Spleen (tissue), 11 donors: ENCODE results near the gene MYO9A. TPM values are rescaled to one million over a fixed set of nuclear protein-coding genes. Genes with fewer than 3 reads are reported as not detected.

Experiments
- DNase-seq: peaks from one replicate; pipeline ENCODE4 v3.0.0-alpha.2; 2020
- H3K27ac ChIP-seq, 8 donors: fragments of 200-600 bp; sonication (generic) in 7 of 8; 1 replicate in 4 of 8; 2 replicates in 4 of 8; pipeline versions ENCODE4 v1.5.0 to v1.8.0; 2016 to 2021; ENCODE audit warnings: inconsistent platforms in 4 of 8, mild to moderate bottlenecking in 4 of 8, moderate library complexity in 1 of 8
- H3K27me3 ChIP-seq, 7 donors: fragments of 200-600 bp; sonication (generic) in 6 of 7; replicated peaks in 1 of 7; 1 replicate in 4 of 7; 2 replicates in 3 of 7; pipeline versions ENCODE4 v1.5.0 to v1.8.0; 2016 to 2021; ENCODE audit warnings: inconsistent platforms in 3 of 7, mild to moderate bottlenecking in 1 of 7
- H3K36me3 ChIP-seq, 6 donors: fragments of 200-600 bp; sonication (generic) in 5 of 6; 1 replicate in 4 of 6; 2 replicates in 2 of 6; pipeline versions ENCODE4 v1.5.0 to v1.8.0; 2016 to 2021; ENCODE audit warnings: inconsistent platforms in 2 of 6
- H3K4me1 ChIP-seq, 6 donors: fragments of 200-600 bp; sonication (generic) in 5 of 6; 1 replicate in 3 of 6; 2 replicates in 3 of 6; pipeline versions ENCODE4 v1.5.0 to v1.8.0; 2016 to 2021; ENCODE audit warnings: inconsistent platforms in 3 of 6
- H3K4me3 ChIP-seq, 8 donors: fragments of 200-600 bp; sonication (generic) in 7 of 8; 1 replicate in 4 of 8; 2 replicates in 4 of 8; pipeline versions ENCODE4 v1.5.0 to v1.8.0; 2016 to 2021; ENCODE audit warnings: inconsistent platforms in 4 of 8, mild to moderate bottlenecking in 4 of 8, moderate library complexity in 2 of 8
- H3K9me3 ChIP-seq, 8 donors: fragments of 200-600 bp; sonication (generic) in 7 of 8; 1 replicate in 4 of 8; 2 replicates in 4 of 8; pipeline versions ENCODE4 v1.5.0 to v1.8.0; 2016 to 2021; ENCODE audit warnings: inconsistent platforms in 4 of 8
- CTCF ChIP-seq, 11 experiments: fragments of 200-600 bp in 7 of 11; fragments of 450-650 bp in 4 of 11; sonication (generic) in 4 of 11; IDR thresholded peaks in 8 of 11; conservative IDR thresholded peaks in 3 of 11; 1 replicate in 7 of 11; 2 replicates in 4 of 11; pipeline versions ENCODE4 v1.4.0 to v1.8.0; 2016 to 2021; ENCODE audit warnings: antibody characterized with exemption in 11 of 11, inconsistent platforms in 4 of 11, mild to moderate bottlenecking in 1 of 11
- POLR2A ChIP-seq, 3 donors: fragments of 450-650 bp; IDR thresholded peaks; one replicate each; pipeline ENCODE4 v1.5.1; 2017; ENCODE audit warnings: antibody characterized with exemption in 3 of 3, mild to moderate bottlenecking in 1 of 3
- POLR2AphosphoS5 ChIP-seq, 3 donors: sonication (generic); formaldehyde crosslinking; IDR thresholded peaks; one replicate each; pipeline ENCODE4 v1.5.1; 2017; ENCODE audit warnings: antibody characterized with exemption in 3 of 3
- WGBS, 5 donors: extraction: QIAGEN DNeasy Blood & Tissue Kit in 3 of 5; methylation state at CpG; one replicate each; pipeline versions ENCODE4 v1.1.5 to v1.1.7; 2013 to 2018; 5-methylcytosine and 5-hydroxymethylcytosine counted together
- intact Hi-C: fragments of 100-400 bp; cut with DNase I; formaldehyde crosslinking; loops from one replicate; pipeline ENCODE4 v1.15.0; 2023; ENCODE audit warnings: low total_unique reads
- polyA plus RNA-seq, 3 donors: library from polyadenylated mRNA; stranded (reverse); fragments of 200-250 nt; gene quantifications; one replicate each; pipeline ENCODE4 v1.2.1, GENCODE V29; 2013
- total RNA-seq, 7 donors: library from RNA; depleted of rRNA in 3 of 7; stranded (reverse); fragments of >200 nt in 3 of 7; fragmentation: NEBNext Ultra II Directional in 4 of 7; extraction: Animal tissue kit (Norgen Biotek cat#: 25700) in 4 of 7; gene quantifications; one replicate each; pipeline versions ENCODE4 v1.1.0 to v1.2.1, GENCODE V29; 2016 to 2021
- donor health status: healthy with polysubstance abuse.
- donor health status: DM: no; HTN: no; CAD: no; lungs with moderate emphysema.
- donor health status: DM: no; HTN: no; CAD: no.
- donor health status: Bipolar disorder and iron deficiency.
- donor health status: healthy.
- donor health status: DM: no; HTN: no; CAD: no.
- donor health status: DM: yes; HTN: yes; CAD: no.

Gene MYO9A
- total and polyA plus RNA-seq, 10 donors: 1.7 to 80.9 (median 50.9) TPM

GRCh38 chr15:72117486-72118016 lies 399 bp downstream of the MYO9A start:
- H3K4me1 ChIP-seq: peaks cover 14 to 56% (median 23%) of the 10 kb centered on the region in 6 donors
- no peaks in the 10 kb centered on the region for H3K9me3 ChIP-seq
- H3K27me3 ChIP-seq: no peaks in the 10 kb centered on the region
- H3K4me3 ChIP-seq: peak overlapping the region; percentile 69 to 97 (median 88)
- DNase-seq: no peak
- peak overlapping the region; percentile 85 to 97 (median 93) for H3K27ac ChIP-seq
- intact Hi-C loops: no loop called here
- H3K36me3 ChIP-seq: no peaks in the 10 kb centered on the region
- WGBS, 5 donors: 0 to 1% (median 0%) methylated on average over 2 to 59 of the region's 59 CpGs
- TF ChIP-seq POLR2AphosphoS5 (IDR thresholded peaks at IDR 0.05) (peak; percentile 58 to 87 (median 73)), POLR2A (IDR thresholded peaks at IDR 0.05) (no peak), CTCF (IDR thresholded peaks at IDR 0.05 in 8 of 11, conservative IDR thresholded peaks at IDR 0.05 in 3 of 11) (peak in 2 of 11 experiments; percentile 1 to 14)

GRCh38 chr15:72116731-72117485 lies 1.0 kb downstream of the MYO9A start:
- DNase-seq: no peak
- H3K27me3 ChIP-seq: no peaks in the 10 kb centered on the region
- no peak for TF ChIP-seq CTCF (IDR thresholded peaks at IDR 0.05 in 8 of 11, conservative IDR thresholded peaks at IDR 0.05 in 3 of 11)
- TF ChIP-seq POLR2A (IDR thresholded peaks at IDR 0.05): no peak
- TF ChIP-seq POLR2AphosphoS5 (IDR thresholded peaks at IDR 0.05): no peak
- H3K4me1 ChIP-seq: peaks cover 14 to 56% (median 23%) of the 10 kb centered on the region in 6 donors
- peak overlapping the region; percentile 69 to 97 (median 88) for H3K4me3 ChIP-seq
- intact Hi-C loops: no loop called here
- WGBS, 5 donors: 2 to 4% (median 4%) methylated on average over 23 to 24 of the region's 24 CpGs
- H3K27ac ChIP-seq: peak overlapping the region; percentile 85 to 97 (median 93)
- no peaks in the 10 kb centered on the region for H3K9me3 ChIP-seq
- no peaks in the 10 kb centered on the region for H3K36me3 ChIP-seq

GRCh38 chr15:72113347-72114031 lies 4.5 kb downstream of the MYO9A start:
- no peak for DNase-seq
- intact Hi-C loops: no loop called here
- H3K4me1 ChIP-seq: peaks cover 7 to 44% (median 15%) of the 10 kb centered on the region in 6 donors
- no peaks in the 10 kb centered on the region for H3K9me3 ChIP-seq
- no peaks in the 10 kb centered on the region for H3K36me3 ChIP-seq
- TF ChIP-seq CTCF (IDR thresholded peaks at IDR 0.05 in 8 of 11, conservative IDR thresholded peaks at IDR 0.05 in 3 of 11) (no peak), POLR2AphosphoS5 (IDR thresholded peaks at IDR 0.05) (no peak), POLR2A (IDR thresholded peaks at IDR 0.05) (no peak)
- H3K27ac ChIP-seq: no peak overlapping the region
- H3K4me3 ChIP-seq: no peak overlapping the region
- WGBS, 5 donors: 80 to 91% (median 86%) methylated on average over 4 of the region's 4 CpGs
- H3K27me3 ChIP-seq: no peaks in the 10 kb centered on the region

- no peak for TF ChIP-seq CTCF (IDR thresholded peaks at IDR 0.05 in 8 of 11, conservative IDR thresholded peaks at IDR 0.05 in 3 of 11)
- no peak for TF ChIP-seq POLR2A (IDR thresholded peaks at IDR 0.05)
- no peak for TF ChIP-seq POLR2AphosphoS5 (IDR thresholded peaks at IDR 0.05)
- no peaks in the 10 kb centered on the region for H3K36me3 ChIP-seq
- no peaks in the 10 kb centered on the region for H3K9me3 ChIP-seq
- no peak overlapping the region for H3K27ac ChIP-seq
- no peak overlapping the region for H3K4me3 ChIP-seq
- intact Hi-C loops: no loop called here
- H3K27me3 ChIP-seq: no peaks in the 10 kb centered on the region
- H3K4me1 ChIP-seq: peaks cover 7 to 44% (median 18%) of the 10 kb centered on the region in 6 donors
- no peak for DNase-seq
Observed at GRCh38 chr15:72112805-72113204, 5.1 kb downstream of the MYO9A start.
